ENCODE measurements around the gene SH3RF3. TPM values are rescaled to one million over a fixed set of nuclear protein-coding genes. Genes with fewer than 3 reads are reported as not detected.

The SH3RF3 gene
- total RNA-seq, 1 experiment from 2014 or later = 21.7 TPM

GRCh38 chr2:109133746-109134145 is 4.7 kb downstream of the SH3RF3 start:
- DNase-seq (ENCODE audit: unreplicated experiment) = no peak
- no peak overlapping the region for H3K27ac Mint-ChIP-seq (ENCODE audit: low read depth, unreplicated experiment)
- TF ChIP-seq CTCF (IDR thresholded peaks at IDR 0.05; ENCODE audit: unreplicated experiment) = no peak
- no peaks in the 10 kb centered on the region for H3K27me3 Mint-ChIP-seq (ENCODE audit: insufficient read depth, unreplicated experiment)
- intact Hi-C loops (cut with micrococcal nuclease) = no loop called here
- POLR2A ChIA-PET = interaction anchor here (1.0 kb wide), 1 partner anchor 38 kb away, joined by 4 read pairs; no protein-coding TSS in a partner anchor
- no peak overlapping the region for H3K4me3 Mint-ChIP-seq (ENCODE audit: unreplicated experiment)
- CTCF ChIA-PET = interaction anchor here (0.7 kb wide), 1 partner anchor 114 kb away, joined by 3 read pairs; no protein-coding TSS in a partner anchor
- no peaks in the 10 kb centered on the region for H3K9me3 Mint-ChIP-seq (ENCODE audit: unreplicated experiment)
- peaks cover 41% of the 10 kb centered on the region for H3K4me1 Mint-ChIP-seq (ENCODE audit: insufficient read depth, unreplicated experiment)
- no peaks in the 10 kb centered on the region for H3K36me3 Mint-ChIP-seq (ENCODE audit: insufficient read depth, unreplicated experiment)
- BruUV-seq (replicated peaks) = no TSS peak

- Mint-ChIP-seq H3K27ac (ENCODE audit: low read depth, unreplicated experiment) (no peak overlapping the region), H3K4me1 (ENCODE audit: insufficient read depth, unreplicated experiment) (peaks cover 41% of the 10 kb centered on the region), H3K4me3 (ENCODE audit: unreplicated experiment) (no peak overlapping the region), H3K36me3 (ENCODE audit: insufficient read depth, unreplicated experiment) (no peaks in the 10 kb centered on the region), H3K27me3 (ENCODE audit: insufficient read depth, unreplicated experiment) (no peaks in the 10 kb centered on the region), H3K9me3 (ENCODE audit: unreplicated experiment) (no peaks in the 10 kb centered on the region)
- TF ChIP-seq CTCF (IDR thresholded peaks at IDR 0.05; ENCODE audit: unreplicated experiment) = no peak
- BruUV-seq (replicated peaks) = no TSS peak
- no peak for DNase-seq (ENCODE audit: unreplicated experiment)
- ChIA-PET CTCF (interaction anchor here (0.6 kb wide), 2 partner anchors 70 to 789 kb away, joined by 3 to 5 read pairs; no protein-coding TSS in a partner anchor), POLR2A (no interaction called here)
- intact Hi-C loops (cut with micrococcal nuclease) = no loop called here
These were observed 5.8 kb downstream of the SH3RF3 start for GRCh38 chr2:109134741-109135358.

GRCh38 chr2:109135359-109136197 is 6.6 kb downstream of the SH3RF3 start:
- Mint-ChIP-seq H3K9me3 (ENCODE audit: unreplicated experiment) (no peaks in the 10 kb centered on the region), H3K4me1 (ENCODE audit: insufficient read depth, unreplicated experiment) (peaks cover 34% of the 10 kb centered on the region), H3K36me3 (ENCODE audit: insufficient read depth, unreplicated experiment) (no peaks in the 10 kb centered on the region), H3K4me3 (ENCODE audit: unreplicated experiment) (no peak overlapping the region), H3K27me3 (ENCODE audit: insufficient read depth, unreplicated experiment) (no peaks in the 10 kb centered on the region), H3K27ac (ENCODE audit: low read depth, unreplicated experiment) (no peak overlapping the region)
- CTCF ChIA-PET = interaction anchor here (0.6 kb wide), 1 partner anchor 70 kb away, joined by 5 read pairs; no protein-coding TSS in a partner anchor
- intact Hi-C loops (cut with micrococcal nuclease) = no loop called here
- no peak for DNase-seq (ENCODE audit: unreplicated experiment)
- no TSS peak for BruUV-seq (replicated peaks)
- POLR2A ChIA-PET = no interaction called here
- no peak for TF ChIP-seq CTCF (IDR thresholded peaks at IDR 0.05; ENCODE audit: unreplicated experiment)

GRCh38 chr2:109136542-109136941 is 7.5 kb downstream of the SH3RF3 start:
- CTCF ChIA-PET = no interaction called here
- no peak overlapping the region for H3K27ac Mint-ChIP-seq (ENCODE audit: low read depth, unreplicated experiment)
- H3K9me3 Mint-ChIP-seq (ENCODE audit: unreplicated experiment) = no peaks in the 10 kb centered on the region

More at GRCh38 chr2:109136542-109136941, 7.5 kb downstream of the SH3RF3 start:
- Mint-ChIP-seq H3K27me3 (ENCODE audit: insufficient read depth, unreplicated experiment) (no peaks in the 10 kb centered on the region), H3K4me3 (ENCODE audit: unreplicated experiment) (no peak overlapping the region), H3K36me3 (ENCODE audit: insufficient read depth, unreplicated experiment) (no peaks in the 10 kb centered on the region), H3K4me1 (ENCODE audit: insufficient read depth, unreplicated experiment) (peaks cover 26% of the 10 kb centered on the region)
- no peak for DNase-seq (ENCODE audit: unreplicated experiment)
- BruUV-seq (replicated peaks) = no TSS peak
- POLR2A ChIA-PET = no interaction called here
- TF ChIP-seq CTCF (IDR thresholded peaks at IDR 0.05; ENCODE audit: unreplicated experiment) = no peak
- intact Hi-C loops (cut with micrococcal nuclease) = no loop called here
